Suppressor macrophage (primary cell): ENCODE results near the gene ZKSCAN5.
"Not testable (repeated sequence)": the region's sequence is repeated elsewhere in the genome, so short reads cannot be mapped to it uniquely, and the experiment has no call there.

Experiments
- DNase-seq, 4 experiments: peaks; one replicate each; pipeline ENCODE4 v3.0.0-alpha.2; 2020 to 2022

The ZKSCAN5 gene

DNA sequence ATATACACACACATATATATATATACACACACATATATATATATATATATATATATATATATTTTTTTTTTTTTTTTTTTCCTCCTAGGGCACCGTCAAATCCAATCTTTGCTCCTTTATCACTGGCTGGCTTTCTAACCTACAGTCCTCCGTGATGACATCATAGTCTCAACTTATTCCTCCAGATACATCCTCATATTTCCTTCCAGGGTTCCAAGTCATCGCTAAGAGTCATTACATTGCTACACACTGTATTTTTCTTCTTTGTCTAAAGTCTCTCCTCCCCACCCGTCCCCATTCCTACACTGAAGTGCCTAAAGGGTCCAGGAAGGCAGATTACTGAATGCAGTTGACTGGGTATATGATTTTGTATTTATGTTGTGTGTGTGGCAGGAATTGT lies 48.6 kb downstream of the ZKSCAN5 start:
- DNase-seq = no peak

DNA sequence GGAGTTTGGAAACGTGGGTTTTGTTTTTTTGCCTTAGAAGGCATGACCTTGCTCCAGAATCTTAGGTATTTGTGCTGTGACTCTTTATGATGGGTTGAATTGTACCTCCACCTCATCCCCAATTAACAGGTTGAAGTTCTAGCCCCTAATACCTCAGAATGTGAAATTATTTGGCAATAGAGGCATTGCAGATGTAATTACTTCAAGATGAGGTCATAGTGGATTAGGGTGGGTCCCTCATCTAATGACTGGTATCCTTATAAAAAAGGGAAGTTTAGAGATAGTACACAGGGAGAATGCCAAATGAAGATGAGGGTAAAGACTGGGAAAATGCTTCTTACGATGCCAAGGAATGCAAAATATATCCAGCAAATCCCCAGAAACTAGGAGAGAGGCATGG lies 50.5 kb downstream of the ZKSCAN5 start:
- DNase-seq = no peak

DNA sequence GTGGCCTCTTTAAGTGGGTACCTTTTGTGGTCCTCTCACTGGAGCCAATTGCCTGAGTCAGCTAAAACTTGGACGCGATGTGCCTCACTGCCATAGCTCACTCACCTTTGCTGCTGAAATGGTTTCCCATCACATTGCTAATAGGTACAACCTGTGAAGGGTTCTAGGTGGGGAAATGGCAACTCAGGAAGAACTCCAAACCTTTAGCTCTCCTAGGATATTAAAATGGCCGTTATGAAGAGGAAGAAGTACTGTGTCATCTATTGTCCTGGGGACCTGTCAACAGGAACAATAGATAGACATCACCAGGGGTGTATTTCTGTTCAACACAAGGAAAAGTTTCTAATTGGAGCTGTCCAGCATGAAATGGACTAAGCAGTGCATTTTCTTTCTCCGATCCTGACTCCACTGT lies 52.7 kb downstream of the ZKSCAN5 start:
- peak in 3 of 4 experiments; percentile 9 to 32 (median 23) for DNase-seq

DNA sequence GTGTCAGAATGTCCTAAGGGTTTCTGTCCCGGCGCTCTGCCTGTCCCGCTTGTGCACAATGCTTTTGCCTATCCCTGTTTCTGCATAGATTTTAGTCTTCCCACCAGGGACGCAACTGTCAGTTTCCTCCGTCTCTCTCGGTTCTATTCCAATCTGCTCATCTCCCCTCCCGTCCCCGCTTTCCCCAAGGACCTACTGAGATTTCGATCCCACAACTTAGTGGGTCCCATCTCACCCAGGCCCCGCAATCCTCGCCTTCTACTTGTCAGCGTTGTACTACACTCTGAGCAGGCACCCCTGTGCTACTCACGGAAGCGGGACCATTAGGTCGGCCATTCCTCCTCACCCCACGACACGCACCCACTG lies 53.5 kb downstream of the ZKSCAN5 start:
- DNase-seq = no peak

DNA sequence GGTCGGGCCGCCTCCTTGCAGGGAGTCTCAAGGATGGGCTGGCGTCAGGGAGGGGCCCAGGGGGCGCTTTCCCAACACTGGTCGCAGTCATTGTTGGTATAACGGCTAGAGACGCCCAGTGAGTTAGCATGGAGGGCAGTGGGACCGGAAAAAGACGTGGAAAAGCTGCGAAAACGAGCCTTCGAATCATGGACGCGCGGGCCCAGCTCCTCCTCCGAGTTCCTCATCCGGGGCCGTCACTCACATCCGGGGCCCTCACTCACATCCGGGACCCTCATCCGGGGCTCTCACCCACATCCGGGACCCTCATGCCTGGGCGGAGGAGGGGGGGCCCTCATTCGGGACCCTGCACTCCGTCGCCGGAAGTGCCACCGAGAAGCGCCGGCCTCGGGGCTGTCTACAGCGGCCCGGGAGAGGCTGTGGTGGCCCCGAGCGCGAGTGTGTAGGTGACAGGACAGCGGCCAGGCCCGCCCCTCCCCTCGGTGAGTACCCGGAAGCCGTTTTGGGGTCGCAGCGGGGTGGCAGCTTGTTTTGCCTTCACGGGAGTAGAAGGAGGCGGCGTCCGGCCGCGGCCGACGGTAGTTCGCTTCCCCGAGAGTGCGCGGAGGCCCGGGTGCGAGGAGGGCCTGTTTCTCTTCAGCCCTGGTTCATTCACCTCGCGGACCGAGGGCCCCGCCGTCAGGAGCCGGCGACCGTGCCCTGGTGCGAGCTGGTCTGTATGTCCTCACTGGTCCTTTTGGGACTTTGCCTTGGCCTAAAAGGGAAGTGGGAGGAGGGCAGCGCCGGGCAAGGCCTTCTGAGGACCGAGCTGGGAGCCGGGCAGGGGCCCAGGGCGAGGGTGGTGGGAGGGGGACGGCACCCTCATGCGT lies 54.1 kb downstream of the ZKSCAN5 start, which contains the start of gene ZNF655:
ZNF655 (plus strand) TSS at position 337 of the 869 bp plus-strand sequence. CDS start 1,918 bp downstream, outside the sequence.
- DNase-seq = peak; percentile 90 to 95 (median 93)

DNA sequence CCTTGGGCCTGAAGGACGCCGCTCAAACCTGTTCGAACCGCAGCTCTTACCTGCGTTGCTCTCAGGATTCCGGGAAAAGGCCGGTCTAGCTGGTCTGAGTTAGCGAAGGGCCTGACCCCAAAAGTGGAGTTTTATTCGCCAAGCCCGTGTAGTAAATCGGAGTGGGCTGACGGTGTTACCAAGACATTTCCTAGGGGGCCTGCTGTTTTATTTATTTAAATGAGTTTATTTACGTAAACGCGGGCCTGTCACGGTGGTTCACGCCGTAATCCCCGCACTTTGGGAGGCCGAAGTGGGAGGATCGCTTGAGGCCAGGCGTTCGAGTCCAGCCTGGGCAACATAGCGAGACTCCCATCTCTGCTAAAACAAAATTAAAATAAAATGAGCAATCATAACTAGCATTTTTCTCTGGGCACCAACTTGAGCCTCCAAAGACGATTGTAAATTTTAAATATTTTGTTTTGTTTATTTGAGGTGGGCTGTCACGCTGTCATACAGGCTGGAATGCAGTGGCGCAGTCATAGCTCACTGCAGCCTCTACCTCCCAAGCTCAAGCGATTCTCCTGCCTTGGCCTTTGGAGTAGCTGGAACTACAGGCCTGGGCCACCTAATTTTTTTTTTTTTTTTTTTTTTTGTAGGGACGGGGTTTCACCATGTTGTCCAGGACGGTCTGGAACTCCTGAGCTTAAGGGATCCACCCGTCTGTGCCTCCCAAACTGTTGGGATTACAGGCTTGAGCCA lies 54.9 kb downstream of the ZKSCAN5 start:
- DNase-seq = peak in 2 of 4 experiments; percentile 33 to 34

DNA sequence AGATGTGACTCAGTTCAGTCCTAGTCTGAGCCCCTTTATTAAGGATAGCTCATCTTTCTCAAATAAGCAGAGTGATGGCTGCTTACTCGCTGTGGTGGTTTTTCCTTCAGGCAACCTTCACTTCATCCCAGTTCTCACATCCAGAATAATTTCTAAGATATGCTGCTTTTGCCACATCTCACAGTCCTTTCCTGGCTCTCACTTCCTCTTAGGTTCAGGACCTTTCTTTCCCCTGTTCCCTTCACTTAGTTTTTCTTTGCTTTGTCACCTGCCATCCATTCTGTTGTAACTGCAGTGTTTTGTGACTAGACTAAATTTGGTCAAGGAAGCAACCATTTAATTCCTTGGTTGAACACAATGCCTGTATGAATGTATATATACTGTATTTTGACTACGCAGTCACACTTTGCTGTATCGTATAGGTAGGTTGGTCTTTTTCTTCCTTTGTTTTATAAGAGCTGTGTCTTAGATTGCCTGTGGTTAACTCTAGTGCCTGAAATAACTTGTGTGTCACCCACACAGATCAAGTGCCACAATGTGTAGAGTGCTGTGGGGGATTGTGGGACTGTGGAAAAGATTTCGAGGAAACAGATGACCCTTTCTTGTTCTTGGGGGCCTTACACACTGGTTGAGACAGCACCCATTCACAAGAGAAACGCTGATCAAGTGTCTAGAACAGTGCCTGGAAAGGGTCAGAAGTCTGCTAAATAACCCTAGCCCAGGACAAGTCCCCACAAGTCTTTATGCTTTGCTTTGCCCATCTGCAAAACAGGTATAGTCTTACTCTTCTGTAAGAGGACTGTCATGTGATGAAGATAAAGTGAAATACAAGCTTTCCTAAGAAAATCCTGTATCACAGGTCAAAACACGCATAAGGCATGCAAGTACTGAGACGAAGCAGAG lies 56.6 kb downstream of the ZKSCAN5 start:
- DNase-seq = no peak

- DNase-seq = no peak
Observed at GRCh38 chr7:99561737-99562051, 57.2 kb downstream of the ZKSCAN5 start.

GRCh38 chr7:99562114-99562784 lies 57.8 kb downstream of the ZKSCAN5 start:
- no peak for DNase-seq

DNA sequence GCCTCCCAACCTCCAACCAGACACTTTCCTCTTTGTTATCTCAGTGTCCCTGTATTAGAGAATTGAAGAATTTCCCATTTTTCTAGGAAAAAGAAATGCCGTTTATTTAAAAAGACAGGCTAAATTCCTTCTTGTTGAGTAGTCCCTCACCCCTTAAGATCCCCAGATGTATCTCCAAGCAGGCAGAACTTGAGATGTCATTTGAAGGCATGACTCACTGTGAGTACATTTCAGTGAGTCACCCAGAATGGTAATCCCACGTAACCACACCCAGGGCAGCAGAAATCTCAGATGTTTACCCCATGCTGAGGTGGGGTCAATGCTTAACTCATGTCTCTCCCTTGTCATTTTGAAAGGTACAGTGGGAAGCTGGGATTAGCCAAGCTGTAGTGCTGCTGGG lies 58.4 kb downstream of the ZKSCAN5 start:
- peak; percentile 56 to 84 (median 70) for DNase-seq

GRCh38 chr7:99563650-99564049 lies 59.2 kb downstream of the ZKSCAN5 start:
- DNase-seq = no peak

- DNase-seq = not testable (repeated sequence)
Observed at GRCh38 chr7:99568770-99569169, 64.3 kb downstream of the ZKSCAN5 start.

- DNase-seq = no peak
Observed at GRCh38 chr7:99571768-99572167, 67.3 kb downstream of the ZKSCAN5 start.

DNA sequence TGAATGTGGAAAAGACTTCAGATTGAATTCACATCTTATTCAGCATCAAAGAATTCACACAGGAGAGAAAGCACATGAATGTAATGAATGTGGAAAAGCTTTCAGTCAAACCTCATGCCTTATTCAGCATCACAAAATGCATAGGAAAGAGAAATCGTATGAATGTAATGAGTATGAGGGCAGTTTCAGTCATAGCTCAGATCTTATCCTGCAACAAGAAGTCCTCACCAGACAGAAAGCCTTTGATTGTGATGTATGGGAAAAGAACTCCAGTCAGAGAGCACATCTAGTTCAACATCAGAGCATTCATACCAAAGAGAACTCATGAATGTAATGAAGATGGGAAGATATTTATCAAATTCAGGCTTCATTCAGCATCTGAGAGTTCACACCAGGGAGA lies 68.8 kb downstream of the ZKSCAN5 start:
- DNase-seq = no peak

- DNase-seq = no peak
Observed at GRCh38 chr7:99576251-99576650, 71.8 kb downstream of the ZKSCAN5 start.

DNA sequence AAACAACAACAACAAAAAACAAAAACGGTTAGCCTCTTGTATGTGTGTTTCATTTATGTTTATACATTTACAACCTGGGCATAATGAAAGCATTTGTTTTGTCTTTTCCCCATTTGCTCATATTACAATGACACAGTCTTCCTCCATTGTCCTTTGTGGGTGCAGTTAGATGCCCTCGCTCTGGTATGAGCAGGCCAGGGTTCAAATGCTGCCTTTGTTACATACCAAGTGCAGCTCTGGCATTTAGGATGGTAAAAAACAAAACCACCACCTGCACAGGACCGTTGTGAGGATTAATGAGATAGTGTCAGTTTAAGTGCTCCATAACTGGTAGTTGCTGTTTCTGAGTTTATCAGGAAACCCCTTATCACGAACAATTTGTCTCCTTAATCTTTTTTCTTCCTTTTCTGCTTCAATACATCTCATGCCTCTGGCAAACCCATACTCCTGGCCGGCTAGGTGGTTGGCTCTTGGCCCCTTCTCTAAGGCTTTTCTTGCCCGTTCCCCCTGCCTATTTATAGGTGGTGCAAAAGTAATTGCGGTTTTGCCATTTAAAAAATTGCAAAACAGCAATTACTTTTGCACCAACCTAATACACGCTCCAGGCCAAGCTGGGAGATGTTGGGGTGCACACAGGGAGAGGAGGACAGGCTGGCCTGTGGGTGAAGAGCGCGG lies 75.0 kb downstream of the ZKSCAN5 start:
- DNase-seq = no peak

DNA sequence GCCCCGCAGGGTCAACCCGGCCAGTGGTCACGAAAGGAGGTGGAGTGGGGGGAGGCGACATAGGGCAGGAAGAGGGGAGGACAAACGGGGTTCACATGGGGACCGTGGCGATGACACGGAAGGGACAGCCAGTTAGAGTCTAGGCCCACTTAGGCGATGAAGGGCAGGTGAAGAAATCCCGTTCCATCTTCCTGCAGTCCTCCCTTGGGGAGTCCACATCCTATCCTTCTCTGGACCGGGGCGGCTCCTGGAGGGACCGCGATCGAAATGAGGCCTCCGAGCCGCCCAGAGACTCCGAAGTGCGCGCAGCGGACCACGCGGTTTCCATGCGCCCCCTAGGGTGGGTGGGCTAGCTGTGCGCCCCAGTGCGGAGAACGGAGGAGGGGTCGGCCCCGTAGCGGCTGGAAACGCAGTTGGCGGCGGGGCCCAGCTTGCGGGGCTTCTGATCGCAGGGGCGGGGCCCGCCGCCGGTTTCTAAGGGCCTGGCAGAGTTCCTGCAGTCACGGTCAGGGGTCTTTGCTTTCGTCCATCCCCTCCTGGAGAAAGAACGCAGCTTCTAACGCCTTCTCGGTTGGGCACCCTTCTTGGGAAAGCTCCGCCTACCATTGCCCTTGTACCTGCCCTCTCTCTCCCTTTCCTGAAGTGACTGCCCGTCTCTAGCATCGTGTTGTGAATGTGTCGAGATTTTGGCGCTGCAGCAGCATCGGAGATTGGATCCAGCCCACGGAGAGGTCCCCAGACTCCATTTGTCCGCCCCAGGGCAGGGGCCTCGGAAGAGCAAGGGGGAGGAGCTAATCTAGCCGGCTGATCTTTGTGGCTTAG lies 75.7 kb downstream of the ZKSCAN5 start:
- DNase-seq = peak in 1 of 4 experiments; percentile 32

GRCh38 chr7:99580778-99581332 lies 76.4 kb downstream of the ZKSCAN5 start:
- DNase-seq = not testable (repeated sequence)
